HFFc6 (cell line): ENCODE results near the gene PFKFB3. TPM values are rescaled to one million over a fixed set of nuclear protein-coding genes. Genes with fewer than 3 reads are reported as not detected.

Source experiments
- DNase-seq: peaks from one replicate; pipeline ENCODE4 v3.0.0-alpha.2; 2018
- H3K27ac Mint-ChIP-seq: 2 replicates; pipeline ENCODE4 v1.8.0; 2020; ENCODE audit warnings: mild to moderate bottlenecking, mixed read lengths
- H3K27me3 Mint-ChIP-seq: 2 replicates; pipeline ENCODE4 v1.8.0; 2021; ENCODE audit warnings: mild to moderate bottlenecking, moderate library complexity, mixed read lengths; ENCODE audit not compliant: insufficient read depth
- H3K36me3 Mint-ChIP-seq: 2 replicates; pipeline ENCODE4 v1.8.0; 2021; ENCODE audit warnings: low read depth, mixed read lengths
- H3K4me1 Mint-ChIP-seq: 2 replicates; pipeline ENCODE4 v1.8.0; 2020; ENCODE audit warnings: low read depth, mixed read lengths
- H3K4me3 Mint-ChIP-seq: 2 replicates; pipeline ENCODE4 v1.8.0; 2020; ENCODE audit warnings: mild to moderate bottlenecking, moderate library complexity, mixed read lengths
- H3K9me3 Mint-ChIP-seq: 2 replicates; pipeline ENCODE4 v1.8.0; 2020; ENCODE audit warnings: mild to moderate bottlenecking, mixed read lengths
- total RNA-seq, 6 experiments: library from RNA; stranded (reverse); fragmentation: NEBNext Ultra II Directional; extraction: Animal tissue kit (Norgen Biotek cat#: 25700); gene quantifications; 2 replicates in 1 of 6; 3 replicates in 5 of 6; pipeline ENCODE4 v1.2.3, GENCODE V29; 2021
- TF ChIP-seq, protein P1 (sequence below): fragments of 200-600 bp; sonication (generic); IDR thresholded peaks from 2 replicates; pipeline ENCODE4 v1.5.0; 2021; ENCODE audit warnings: antibody characterized with exemption, mild to moderate bottlenecking

PFKFB3 gene
- total RNA-seq, 6 experiments from 2014 or later: 25.4 to 34.6 (median 28.7) TPM

DNA sequence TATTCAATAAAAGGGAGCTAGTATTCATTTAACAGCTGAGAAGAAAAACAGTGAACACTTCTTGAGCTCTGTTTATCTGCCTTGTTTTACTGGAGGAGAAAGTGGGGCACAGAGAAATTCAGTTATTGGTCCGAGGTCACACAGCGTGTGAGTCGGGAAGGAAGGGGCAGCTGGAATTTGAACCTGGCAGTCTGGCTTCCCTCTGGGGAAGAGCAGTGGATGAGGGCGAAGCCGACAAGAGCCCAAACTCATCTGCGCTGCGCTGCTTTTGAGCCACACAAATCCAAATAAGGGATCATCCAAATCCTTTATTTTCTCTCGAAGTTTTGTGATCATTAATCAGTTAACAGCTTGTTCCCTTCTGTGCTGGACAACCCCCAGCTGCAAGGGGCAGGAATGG is 23.7 kb upstream of the PFKFB3 start:
- DNase-seq: no peak

DNA sequence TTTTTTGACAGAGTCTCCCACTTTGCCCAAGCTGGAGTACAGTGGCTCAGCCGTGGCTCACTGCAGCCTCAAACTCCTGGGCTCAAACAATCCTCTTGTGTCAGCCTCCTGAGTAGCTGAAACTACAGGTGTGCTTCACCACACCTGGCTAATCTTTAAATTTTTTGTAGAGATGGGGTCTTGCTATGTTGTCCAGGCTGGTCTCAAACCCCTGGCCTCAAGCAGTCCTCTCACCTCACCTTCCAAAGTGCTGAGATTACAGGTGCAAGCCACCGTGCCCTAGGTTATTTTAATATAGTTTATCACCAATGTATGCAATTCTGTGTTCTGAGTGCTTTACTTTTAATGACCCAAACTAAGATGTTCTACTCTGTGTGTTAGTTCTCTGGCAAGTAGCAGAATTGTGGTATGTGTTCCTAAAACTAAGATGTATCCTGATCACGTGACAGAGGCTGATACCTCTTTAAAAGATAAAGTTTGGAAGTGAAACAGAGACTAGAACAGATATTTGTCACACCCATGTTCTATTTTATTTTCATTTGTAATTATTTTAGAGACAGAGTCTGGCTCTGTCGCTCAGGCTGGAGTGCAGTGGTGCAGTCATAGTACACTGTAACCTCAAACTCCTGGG is 22.1 kb upstream of the PFKFB3 start:
- Mint-ChIP-seq H3K36me3 (no peaks in the 10 kb centered on the region; the same call in 1 of the 2 replicates), H3K27me3 (peaks cover 1% of the 10 kb centered on the region), H3K4me1 (peaks cover 26% of the 10 kb centered on the region), H3K27ac (no peak overlapping the region), H3K4me3 (no peak overlapping the region), H3K9me3 (no peaks in the 10 kb centered on the region)
- DNase-seq: no peak
- TF ChIP-seq, protein P1, sequence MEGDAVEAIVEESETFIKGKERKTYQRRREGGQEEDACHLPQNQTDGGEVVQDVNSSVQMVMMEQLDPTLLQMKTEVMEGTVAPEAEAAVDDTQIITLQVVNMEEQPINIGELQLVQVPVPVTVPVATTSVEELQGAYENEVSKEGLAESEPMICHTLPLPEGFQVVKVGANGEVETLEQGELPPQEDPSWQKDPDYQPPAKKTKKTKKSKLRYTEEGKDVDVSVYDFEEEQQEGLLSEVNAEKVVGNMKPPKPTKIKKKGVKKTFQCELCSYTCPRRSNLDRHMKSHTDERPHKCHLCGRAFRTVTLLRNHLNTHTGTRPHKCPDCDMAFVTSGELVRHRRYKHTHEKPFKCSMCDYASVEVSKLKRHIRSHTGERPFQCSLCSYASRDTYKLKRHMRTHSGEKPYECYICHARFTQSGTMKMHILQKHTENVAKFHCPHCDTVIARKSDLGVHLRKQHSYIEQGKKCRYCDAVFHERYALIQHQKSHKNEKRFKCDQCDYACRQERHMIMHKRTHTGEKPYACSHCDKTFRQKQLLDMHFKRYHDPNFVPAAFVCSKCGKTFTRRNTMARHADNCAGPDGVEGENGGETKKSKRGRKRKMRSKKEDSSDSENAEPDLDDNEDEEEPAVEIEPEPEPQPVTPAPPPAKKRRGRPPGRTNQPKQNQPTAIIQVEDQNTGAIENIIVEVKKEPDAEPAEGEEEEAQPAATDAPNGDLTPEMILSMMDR: no peak

More for the DNA sequence above, 23.7 kb upstream of the PFKFB3 start:
- TF ChIP-seq, protein P1: no peak
- Mint-ChIP-seq H3K27me3 (peaks cover 1% of the 10 kb centered on the region), H3K27ac (no peak overlapping the region), H3K36me3 (no peaks in the 10 kb centered on the region; the same call in 1 of the 2 replicates), H3K9me3 (no peaks in the 10 kb centered on the region), H3K4me1 (peaks cover 25% of the 10 kb centered on the region), H3K4me3 (no peak overlapping the region)

DNA sequence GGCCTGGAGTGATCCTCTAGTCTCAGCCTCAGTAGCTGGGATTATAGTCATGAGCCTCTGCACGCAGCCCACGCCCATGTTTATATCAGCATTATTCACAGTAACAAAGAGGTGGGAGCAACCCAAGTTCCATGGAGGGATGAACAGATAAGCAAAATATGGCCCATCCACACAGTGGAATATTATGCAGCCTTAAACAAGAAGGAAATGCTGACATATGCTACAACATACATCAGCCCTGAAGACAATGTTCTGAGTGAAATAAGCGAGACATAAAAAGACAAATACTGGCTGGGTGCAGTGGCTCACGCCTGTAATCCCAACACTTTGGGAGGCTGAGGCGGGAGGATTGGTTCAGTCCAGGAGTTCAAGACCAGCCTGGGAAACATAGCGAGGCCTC is 21.5 kb upstream of the PFKFB3 start:
- no peak overlapping the region for H3K4me3 Mint-ChIP-seq
- H3K27ac Mint-ChIP-seq: no peak overlapping the region
- H3K4me1 Mint-ChIP-seq: peaks cover 26% of the 10 kb centered on the region
- TF ChIP-seq, protein P1: no peak
- DNase-seq: no peak
- H3K36me3 Mint-ChIP-seq: no peaks in the 10 kb centered on the region
- peaks cover 1% of the 10 kb centered on the region for H3K27me3 Mint-ChIP-seq
- H3K9me3 Mint-ChIP-seq: no peaks in the 10 kb centered on the region

DNA sequence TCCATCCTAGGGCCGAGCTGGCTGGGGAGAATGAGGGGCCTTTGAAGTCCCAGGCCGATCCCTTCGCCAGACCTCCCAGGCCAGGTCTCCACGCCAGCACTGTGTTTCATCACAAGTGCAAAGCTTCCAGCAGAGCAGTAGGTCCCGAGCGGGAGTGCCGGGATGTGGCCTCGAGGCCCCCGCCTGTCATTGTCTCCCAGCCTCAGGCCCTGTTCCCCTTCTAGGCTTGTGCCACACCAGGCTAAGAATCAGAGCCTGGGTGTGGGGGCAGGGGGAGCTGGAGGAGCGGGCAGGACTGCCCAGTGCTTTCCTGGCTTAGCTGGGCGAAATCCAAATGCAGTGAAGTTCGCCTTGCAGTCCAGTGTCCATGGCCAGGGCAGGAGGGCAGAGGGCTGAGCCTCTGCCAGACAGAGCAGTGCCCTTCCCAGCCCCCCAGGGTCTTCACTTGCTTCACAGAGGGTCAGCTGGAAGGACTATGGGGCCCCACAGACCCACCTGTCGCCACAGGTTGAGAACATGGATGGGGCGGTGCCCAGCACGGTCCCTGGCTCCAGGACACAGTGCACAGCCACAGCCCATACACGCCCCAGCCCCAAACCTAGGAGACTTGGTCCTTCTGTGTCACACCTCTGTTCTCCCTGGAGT is 20.2 kb upstream of the PFKFB3 start:
- Mint-ChIP-seq H3K36me3 (no peaks in the 10 kb centered on the region), H3K27ac (no peak overlapping the region), H3K4me3 (no peak overlapping the region), H3K9me3 (no peaks in the 10 kb centered on the region), H3K4me1 (peaks cover 20% of the 10 kb centered on the region), H3K27me3 (no peaks in the 10 kb centered on the region; the same call in none of the 2 replicates)
- TF ChIP-seq, protein P1: no peak
- DNase-seq: no peak

DNA sequence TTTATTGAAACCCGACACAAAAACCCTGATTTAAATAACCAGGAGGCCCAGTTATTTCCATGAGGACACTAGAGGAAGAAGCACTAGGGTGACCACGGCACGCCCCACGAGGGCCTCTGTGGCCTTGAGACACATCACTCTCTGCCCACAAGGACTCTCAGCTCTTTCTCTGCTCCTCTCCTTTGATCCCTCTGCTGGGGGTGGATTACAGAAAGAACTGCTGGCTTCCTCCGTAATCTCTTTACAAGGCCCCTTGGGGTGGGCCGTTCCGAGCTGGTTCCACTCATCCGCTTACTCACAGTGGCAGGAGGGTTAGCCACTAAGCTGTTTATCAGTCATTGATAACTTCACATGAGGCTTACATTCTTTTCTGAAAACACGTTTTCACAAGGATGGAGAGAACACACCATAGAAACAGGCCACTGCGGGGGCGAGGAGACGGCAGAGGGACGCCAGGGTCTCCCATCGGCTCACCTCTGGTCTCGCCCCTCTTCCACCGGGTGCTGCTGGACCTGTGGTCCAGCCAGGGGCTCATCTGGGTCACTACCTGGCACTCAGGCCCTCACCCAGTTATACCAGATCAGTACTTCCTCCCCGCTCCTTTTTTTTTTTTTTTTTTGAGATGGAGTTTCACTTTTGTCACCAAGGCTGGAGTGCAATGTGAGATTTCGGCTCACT is 17.6 kb upstream of the PFKFB3 start:
- Mint-ChIP-seq H3K27ac (peak overlapping the region; percentile 64), H3K27me3 (no peaks in the 10 kb centered on the region), H3K4me3 (no peak overlapping the region; the same call in 1 of the 2 replicates), H3K36me3 (no peaks in the 10 kb centered on the region), H3K4me1 (peaks cover 20% of the 10 kb centered on the region), H3K9me3 (no peaks in the 10 kb centered on the region)
- no peak for DNase-seq
- TF ChIP-seq, protein P1: no peak
